ENCODE data around the gene SYT1.

DNA sequence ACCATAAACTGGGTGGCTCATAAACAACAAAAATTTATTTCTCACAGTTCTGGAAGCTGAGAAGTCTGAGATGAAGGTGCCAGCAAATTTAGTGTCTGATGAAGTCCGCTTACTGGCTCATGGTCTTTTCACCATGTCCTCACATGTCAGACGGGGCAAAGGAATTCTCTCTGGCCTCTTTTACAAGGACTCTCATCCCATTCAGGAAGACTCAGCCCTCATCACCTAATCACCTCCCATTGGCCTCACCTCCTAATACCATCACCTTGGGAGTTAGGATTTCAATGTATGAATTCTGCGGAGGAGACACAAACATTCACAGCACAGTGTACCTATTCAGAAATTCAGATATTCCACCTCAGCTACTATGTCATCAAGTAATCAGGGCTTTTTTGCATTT lies 468.6 kb downstream of the SYT1 start:
- no peak for TF ChIP-seq CTCF (IDR thresholded peaks at IDR 0.05)
- no peak for TF ChIP-seq POLR2AphosphoS5 (IDR thresholded peaks at IDR 0.05)
